Measurements from ENCODE around the gene AHCYL2.

GRCh38 chr7:129387537-129387936 is 162.7 kb downstream of the AHCYL2 start:
- no peak for TF ChIP-seq GATA2 (IDR thresholded peaks at IDR 0.05; ENCODE audit: low read depth, low read length)
- no peak for TF ChIP-seq GATA3 (IDR thresholded peaks at IDR 0.05; ENCODE audit: low read depth, low read length)
